ENCODE measurements around the gene TPRG1L. TPM values are rescaled to one million over a fixed set of nuclear protein-coding genes. Genes with fewer than 3 reads are reported as not detected.
"Not testable (repeated sequence)": the region's sequence is repeated elsewhere in the genome, so short reads cannot be mapped to it uniquely, and the experiment has no call there.

The TPRG1L gene
- total RNA-seq, 2 experiments from 2014 or later, result 9.2 to 10.4 TPM

GRCh38 chr1:3616861-3617260 lies 8.0 kb upstream of the TPRG1L start:
- intact Hi-C loops (cut with micrococcal nuclease), result no loop called here
- Mint-ChIP-seq H3K4me1 (ENCODE audit: low read depth) (peaks cover 8% of the 10 kb centered on the region), H3K27me3 (peaks cover 4% of the 10 kb centered on the region), H3K36me3 (no peaks in the 10 kb centered on the region), H3K27ac (no peak overlapping the region), H3K9me3 (no peaks in the 10 kb centered on the region), H3K4me3 (no peak overlapping the region)
- DNase-seq, result no peak
- ChIA-PET POLR2A (no interaction called here), CTCF (interaction anchor here (0.6 to 1.6 kb wide), 2 partner anchors 34 to 52 kb away, joined by 4 to 5 read pairs; no protein-coding TSS in a partner anchor)

- no peaks in the 10 kb centered on the region for H3K27me3 Mint-ChIP-seq
- peaks cover 10% of the 10 kb centered on the region for H3K4me1 Mint-ChIP-seq (ENCODE audit: low read depth)
- no peak overlapping the region for H3K27ac Mint-ChIP-seq
- intact Hi-C loops (cut with micrococcal nuclease), result no loop called here
- H3K4me3 Mint-ChIP-seq, result no peak overlapping the region
- H3K9me3 Mint-ChIP-seq, result no peaks in the 10 kb centered on the region
- ChIA-PET POLR2A (no interaction called here), CTCF (interaction anchor here (1.4 to 5.6 kb wide), 4 partner anchors 11 to 165 kb away, joined by 5 to 75 read pairs (median 12); no protein-coding TSS in a partner anchor)
- DNase-seq, result no peak
- H3K36me3 Mint-ChIP-seq, result no peaks in the 10 kb centered on the region
Measured at GRCh38 chr1:3617806-3618345, 6.9 kb upstream of the TPRG1L start.

- Mint-ChIP-seq H3K27me3 (no peaks in the 10 kb centered on the region), H3K27ac (no peak overlapping the region), H3K36me3 (no peaks in the 10 kb centered on the region), H3K9me3 (no peaks in the 10 kb centered on the region), H3K4me3 (no peak overlapping the region), H3K4me1 (ENCODE audit: low read depth) (peaks cover 16% of the 10 kb centered on the region)
- no peak for DNase-seq
- ChIA-PET CTCF (interaction anchor here (0.6 to 5.7 kb wide), 28 partner anchors 11 to 174 kb away, joined by 3 to 75 read pairs (median 4); partner anchors contain the start of gene WRAP73), POLR2A (no interaction called here)
- intact Hi-C loops (cut with micrococcal nuclease), result no loop called here
Measured at GRCh38 chr1:3618531-3618880, 6.3 kb upstream of the TPRG1L start.

GRCh38 chr1:3618881-3619671 lies 5.7 kb upstream of the TPRG1L start:
- Mint-ChIP-seq H3K4me1 (ENCODE audit: low read depth) (peaks cover 22% of the 10 kb centered on the region), H3K9me3 (no peaks in the 10 kb centered on the region), H3K36me3 (no peaks in the 10 kb centered on the region), H3K27me3 (no peaks in the 10 kb centered on the region), H3K4me3 (no peak overlapping the region), H3K27ac (no peak overlapping the region)
- DNase-seq, result peak; percentile 77
- ChIA-PET POLR2A (no interaction called here), CTCF (interaction anchor here (0.6 to 5.7 kb wide), 33 partner anchors 11 to 173 kb away, joined by 3 to 75 read pairs (median 4); partner anchors contain the start of gene WRAP73)
- intact Hi-C loops (cut with micrococcal nuclease), result loop anchor here (1.0 kb wide), 3 partner anchors 54 to 166 kb away; no protein-coding TSS in a partner anchor

GRCh38 chr1:3620708-3621107 lies 4.1 kb upstream of the TPRG1L start:
- intact Hi-C loops (cut with micrococcal nuclease), result loop anchor here (10.0 kb wide), 1 partner anchor 104 kb away; no protein-coding TSS in a partner anchor
- H3K4me3 Mint-ChIP-seq, result no peak overlapping the region
- ChIA-PET CTCF (interaction anchor here (0.6 to 5.7 kb wide), 21 partner anchors 9 to 263 kb away, joined by 3 to 75 read pairs (median 5); no protein-coding TSS in a partner anchor), POLR2A (no interaction called here)
- H3K27ac Mint-ChIP-seq, result no peak overlapping the region
- H3K36me3 Mint-ChIP-seq, result no peaks in the 10 kb centered on the region
- H3K27me3 Mint-ChIP-seq, result no peaks in the 10 kb centered on the region
- H3K9me3 Mint-ChIP-seq, result no peaks in the 10 kb centered on the region
- peaks cover 31% of the 10 kb centered on the region for H3K4me1 Mint-ChIP-seq (ENCODE audit: low read depth)
- no peak for DNase-seq

GRCh38 chr1:3621151-3621671 lies 3.6 kb upstream of the TPRG1L start:
- H3K4me1 Mint-ChIP-seq (ENCODE audit: low read depth), result peaks cover 34% of the 10 kb centered on the region
- intact Hi-C loops (cut with micrococcal nuclease), result loop anchor here (10.0 kb wide), 1 partner anchor 104 kb away; no protein-coding TSS in a partner anchor
- H3K27ac Mint-ChIP-seq, H3K4me3 Mint-ChIP-seq, H3K27me3 Mint-ChIP-seq, H3K36me3 Mint-ChIP-seq, POLR2A ChIA-PET, H3K9me3 Mint-ChIP-seq: not testable (repeated sequence)
- peak; percentile 27 for DNase-seq
- CTCF ChIA-PET, result interaction anchor here (1.0 to 5.7 kb wide), 15 partner anchors 8 to 173 kb away, joined by 3 to 75 read pairs (median 5); no protein-coding TSS in a partner anchor

- H3K4me3 Mint-ChIP-seq, DNase-seq, H3K27me3 Mint-ChIP-seq, H3K36me3 Mint-ChIP-seq, H3K27ac Mint-ChIP-seq, H3K9me3 Mint-ChIP-seq, POLR2A ChIA-PET: not testable (repeated sequence)
- H3K4me1 Mint-ChIP-seq (ENCODE audit: low read depth), result peaks cover 34% of the 10 kb centered on the region
- intact Hi-C loops (cut with micrococcal nuclease), result loop anchor here (10.0 kb wide), 1 partner anchor 103 kb away; no protein-coding TSS in a partner anchor
- CTCF ChIA-PET, result interaction anchor here (1.0 to 5.7 kb wide), 11 partner anchors 12 to 172 kb away, joined by 3 to 75 read pairs (median 5); no protein-coding TSS in a partner anchor
Measured at GRCh38 chr1:3622102-3622501, 2.7 kb upstream of the TPRG1L start.

- peak overlapping the region; percentile 23 for H3K27ac Mint-ChIP-seq
Measured at GRCh38 chr1:3623441-3624199, 1.2 kb upstream of the TPRG1L start.

GRCh38 chr1:3625151-3625907 lies 514 bp downstream of the TPRG1L start:
- CTCF ChIA-PET, result no interaction called here
- POLR2A ChIA-PET, result no interaction called here
- peak; percentile 41 for DNase-seq
- H3K4me1 Mint-ChIP-seq (ENCODE audit: low read depth), result peaks cover 35% of the 10 kb centered on the region
- no peaks in the 10 kb centered on the region for H3K36me3 Mint-ChIP-seq
- H3K27me3 Mint-ChIP-seq, result no peaks in the 10 kb centered on the region
- H3K4me3 Mint-ChIP-seq, result peak overlapping the region; percentile 86
- H3K9me3 Mint-ChIP-seq, result no peaks in the 10 kb centered on the region
- intact Hi-C loops (cut with micrococcal nuclease), result loop anchor here (10.0 kb wide), 1 partner anchor 99 kb away; no protein-coding TSS in a partner anchor
- peak overlapping the region; percentile 42 for H3K27ac Mint-ChIP-seq

More at GRCh38 chr1:3623441-3624199, 1.2 kb upstream of the TPRG1L start:
- Mint-ChIP-seq H3K4me3 (peak overlapping the region; percentile 86), H3K36me3 (no peaks in the 10 kb centered on the region), H3K4me1 (ENCODE audit: low read depth) (peaks cover 34% of the 10 kb centered on the region), H3K27me3 (no peaks in the 10 kb centered on the region), H3K9me3 (no peaks in the 10 kb centered on the region)
- DNase-seq, result no peak
- ChIA-PET CTCF (interaction anchor here (0.7 to 5.7 kb wide), 5 partner anchors 59 to 474 kb away, joined by 3 to 75 read pairs (median 5); no protein-coding TSS in a partner anchor), POLR2A (no interaction called here)
- intact Hi-C loops (cut with micrococcal nuclease), result loop anchor here (1.0 to 10.0 kb wide), 3 partner anchors 27 to 277 kb away; partner anchors contain the start of genes C1orf174 and WRAP73

- Mint-ChIP-seq H3K9me3 (no peaks in the 10 kb centered on the region), H3K36me3 (no peaks in the 10 kb centered on the region), H3K27ac (peak overlapping the region; percentile 42), H3K4me3 (peak overlapping the region; percentile 63), H3K4me1 (ENCODE audit: low read depth) (peaks cover 32% of the 10 kb centered on the region), H3K27me3 (no peaks in the 10 kb centered on the region)
- DNase-seq, result no peak
- POLR2A ChIA-PET, result no interaction called here
- CTCF ChIA-PET, result interaction anchor here (1.0 kb wide), 1 partner anchor 98 kb away, joined by 6 read pairs; no protein-coding TSS in a partner anchor
- intact Hi-C loops (cut with micrococcal nuclease), result loop anchor here (10.0 kb wide), 1 partner anchor 99 kb away; no protein-coding TSS in a partner anchor
Measured at GRCh38 chr1:3626025-3626424, 1.2 kb downstream of the TPRG1L start.

Data from activated CD4-positive, alpha-beta memory T cell treated with anti-CD3 and anti-CD28 coated beads for 36 hours (primary cell).